Mucosa of stomach (tissue), 1 donor: ENCODE measurements around the gene HOXC9.

Source experiments
- H3K27me3 ChIP-seq: one replicate; pipeline ENCODE4 v1.7.0; 2013; ENCODE audit warnings: mild to moderate bottlenecking, low read length; ENCODE audit not compliant: control insufficient read depth, insufficient read depth
- H3K36me3 ChIP-seq: one replicate; pipeline ENCODE4 v1.7.0; 2013; ENCODE audit warnings: low read length; ENCODE audit not compliant: control insufficient read depth, insufficient read depth
- H3K4me1 ChIP-seq: one replicate; pipeline ENCODE4 v1.7.0; 2013; ENCODE audit warnings: mild to moderate bottlenecking, low read length; ENCODE audit not compliant: control insufficient read depth, insufficient read depth
- H3K4me3 ChIP-seq: one replicate; pipeline ENCODE4 v1.7.0; 2013; ENCODE audit warnings: low read length
- H3K9ac ChIP-seq: one replicate; pipeline ENCODE4 v1.7.0; 2013; ENCODE audit warnings: mild to moderate bottlenecking, low read length, moderate library complexity
- H3K9me3 ChIP-seq: one replicate; pipeline ENCODE4 v1.7.0; 2013; ENCODE audit warnings: mild to moderate bottlenecking, low read length, moderate library complexity; ENCODE audit not compliant: control insufficient read depth
- donor health status: Pancreatic carcinoma.

The HOXC9 gene

GRCh38 chr12:54005531-54005852 is 5.5 kb downstream of the HOXC9 start:
- Histone ChIP-seq H3K36me3 (no peaks in the 10 kb centered on the region), H3K27me3 (peaks cover 97% of the 10 kb centered on the region), H3K4me3 (no peak overlapping the region), H3K9ac (no peak overlapping the region), H3K4me1 (peaks cover 11% of the 10 kb centered on the region), H3K9me3 (peaks cover 2% of the 10 kb centered on the region)

GRCh38 chr12:54005853-54006558 is 6.0 kb downstream of the HOXC9 start:
- H3K4me1 ChIP-seq, result peaks cover 10% of the 10 kb centered on the region
- no peaks in the 10 kb centered on the region for H3K36me3 ChIP-seq
- H3K4me3 ChIP-seq, result peak overlapping the region; percentile 46
- H3K27me3 ChIP-seq, result peaks cover 97% of the 10 kb centered on the region
- peak overlapping the region; percentile 62 for H3K9ac ChIP-seq
- H3K9me3 ChIP-seq, result peaks cover 5% of the 10 kb centered on the region

GRCh38 chr12:54006559-54007220 is 6.7 kb downstream of the HOXC9 start:
- Histone ChIP-seq H3K36me3 (no peaks in the 10 kb centered on the region), H3K4me1 (peaks cover 10% of the 10 kb centered on the region), H3K27me3 (peaks cover 97% of the 10 kb centered on the region), H3K9me3 (peaks cover 5% of the 10 kb centered on the region), H3K9ac (peak overlapping the region; percentile 62), H3K4me3 (peak overlapping the region; percentile 46)

- H3K9me3 ChIP-seq, result peaks cover 5% of the 10 kb centered on the region
- no peak overlapping the region for H3K4me3 ChIP-seq
- H3K9ac ChIP-seq, result no peak overlapping the region
- H3K27me3 ChIP-seq, result peaks cover 95% of the 10 kb centered on the region
- peaks cover 10% of the 10 kb centered on the region for H3K4me1 ChIP-seq
- H3K36me3 ChIP-seq, result no peaks in the 10 kb centered on the region
These were observed 7.7 kb downstream of the HOXC9 start for GRCh38 chr12:54007538-54008259.

GRCh38 chr12:54008260-54008552 is 8.2 kb downstream of the HOXC9 start:
- peaks cover 5% of the 10 kb centered on the region for H3K9me3 ChIP-seq
- no peaks in the 10 kb centered on the region for H3K36me3 ChIP-seq
- no peak overlapping the region for H3K4me3 ChIP-seq
- H3K27me3 ChIP-seq, result peaks cover 95% of the 10 kb centered on the region
- H3K4me1 ChIP-seq, result peaks cover 10% of the 10 kb centered on the region
- H3K9ac ChIP-seq, result no peak overlapping the region

GRCh38 chr12:54009171-54010052 is 9.5 kb downstream of the HOXC9 start:
- no peaks in the 10 kb centered on the region for H3K36me3 ChIP-seq
- H3K4me1 ChIP-seq, result peaks cover 10% of the 10 kb centered on the region
- peaks cover 5% of the 10 kb centered on the region for H3K9me3 ChIP-seq
- peaks cover 96% of the 10 kb centered on the region for H3K27me3 ChIP-seq
- H3K9ac ChIP-seq, result no peak overlapping the region
- H3K4me3 ChIP-seq, result no peak overlapping the region

- no peak overlapping the region for H3K4me3 ChIP-seq
- no peak overlapping the region for H3K9ac ChIP-seq
- H3K27me3 ChIP-seq, result peaks cover 96% of the 10 kb centered on the region
- H3K9me3 ChIP-seq, result peaks cover 5% of the 10 kb centered on the region
- peaks cover 15% of the 10 kb centered on the region for H3K4me1 ChIP-seq
- no peaks in the 10 kb centered on the region for H3K36me3 ChIP-seq
These were observed 10.4 kb downstream of the HOXC9 start for GRCh38 chr12:54010053-54010971.

GRCh38 chr12:54010972-54011664 is 11.2 kb downstream of the HOXC9 start:
- Histone ChIP-seq H3K4me3 (no peak overlapping the region), H3K27me3 (peaks cover 96% of the 10 kb centered on the region), H3K9ac (no peak overlapping the region), H3K36me3 (no peaks in the 10 kb centered on the region), H3K9me3 (peaks cover 5% of the 10 kb centered on the region), H3K4me1 (peaks cover 14% of the 10 kb centered on the region)

GRCh38 chr12:54011665-54012532 is 11.9 kb downstream of the HOXC9 start:
- no peak overlapping the region for H3K9ac ChIP-seq
- H3K27me3 ChIP-seq, result peaks cover 96% of the 10 kb centered on the region
- H3K9me3 ChIP-seq, result peaks cover 5% of the 10 kb centered on the region
- no peaks in the 10 kb centered on the region for H3K36me3 ChIP-seq
- no peak overlapping the region for H3K4me3 ChIP-seq
- H3K4me1 ChIP-seq, result peaks cover 8% of the 10 kb centered on the region
